AG10803 (cell line): Measurements from ENCODE around the gene STK32B.
"Not testable (repeated sequence)": the region's sequence is repeated elsewhere in the genome, so short reads cannot be mapped to it uniquely, and the experiment has no call there.

Experiments used
- DNase-seq: peaks from one replicate; pipeline ENCODE4 v3.0.0; 2010; ENCODE audit warnings: low read depth
- H3K4me3 ChIP-seq: 2 replicates; pipeline ENCODE4 v1.5.1; 2011; ENCODE audit warnings: mild to moderate bottlenecking, low read length, control low read depth
- CTCF ChIP-seq: conservative IDR thresholded peaks from 2 replicates; pipeline ENCODE4 v1.5.1; 2011; ENCODE audit warnings: mild to moderate bottlenecking, low read length, control low read depth, inconsistent platforms

The STK32B gene

GRCh38 chr4:5066101-5066500, 14.8 kb downstream of the STK32B start:
- H3K4me3 ChIP-seq, result no peak overlapping the region
- DNase-seq, result no peak
- TF ChIP-seq CTCF, result no peak

GRCh38 chr4:5066968-5067367, 15.7 kb downstream of the STK32B start:
- not testable (repeated sequence) for DNase-seq, H3K4me3 ChIP-seq

- TF ChIP-seq CTCF, result no peak
- H3K4me3 ChIP-seq, result no peak overlapping the region
- no peak for DNase-seq
Measured at GRCh38 chr4:5067908-5068307, 16.6 kb downstream of the STK32B start.

- no peak for DNase-seq
- no peak overlapping the region for H3K4me3 ChIP-seq
- TF ChIP-seq CTCF, result no peak
Measured at GRCh38 chr4:5069901-5070300, 18.6 kb downstream of the STK32B start.

GRCh38 chr4:5072948-5073347, 21.7 kb downstream of the STK32B start:
- TF ChIP-seq CTCF, result no peak
- H3K4me3 ChIP-seq, result no peak overlapping the region
- DNase-seq, result no peak

GRCh38 chr4:5078009-5078408, 26.7 kb downstream of the STK32B start:
- DNase-seq, result no peak
- TF ChIP-seq CTCF, result no peak
- no peak overlapping the region for H3K4me3 ChIP-seq

- TF ChIP-seq CTCF, result no peak
- peak; percentile 8 for DNase-seq
- no peak overlapping the region for H3K4me3 ChIP-seq
Measured at GRCh38 chr4:5079581-5079980, 28.3 kb downstream of the STK32B start.

- no peak for TF ChIP-seq CTCF
- H3K4me3 ChIP-seq, result no peak overlapping the region
- DNase-seq, result no peak
Measured at GRCh38 chr4:5081441-5081999, 30.2 kb downstream of the STK32B start.
